Measurements from ENCODE around the gene NHSL1. TPM values are rescaled to one million over a fixed set of nuclear protein-coding genes. Genes with fewer than 3 reads are reported as not detected.

NHSL1 gene
- total RNA-seq, 1 donor from 2014 or later, result 15.4 TPM

DNA sequence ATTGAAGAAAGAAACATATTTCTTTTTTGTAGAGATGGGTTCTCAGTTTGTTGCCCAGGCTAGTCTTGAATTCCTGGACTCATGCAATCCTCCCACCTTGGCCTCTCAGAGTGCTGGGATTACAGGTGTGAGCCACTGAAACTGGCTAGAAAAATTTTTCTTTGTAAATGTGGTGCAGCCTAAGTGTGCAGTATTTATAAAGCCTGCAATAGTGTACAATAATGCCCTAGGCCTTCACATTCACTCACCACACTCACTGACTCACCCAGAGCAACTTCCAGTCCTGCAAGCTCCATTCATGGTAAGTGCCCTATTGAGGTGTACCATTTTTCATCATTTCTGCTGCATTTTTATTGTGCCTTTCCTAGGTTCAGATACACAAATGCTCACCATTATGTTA, 31.4 kb downstream of the NHSL1 start:
- no peak for DNase-seq (ENCODE audit: low read depth, low spot score)

DNA sequence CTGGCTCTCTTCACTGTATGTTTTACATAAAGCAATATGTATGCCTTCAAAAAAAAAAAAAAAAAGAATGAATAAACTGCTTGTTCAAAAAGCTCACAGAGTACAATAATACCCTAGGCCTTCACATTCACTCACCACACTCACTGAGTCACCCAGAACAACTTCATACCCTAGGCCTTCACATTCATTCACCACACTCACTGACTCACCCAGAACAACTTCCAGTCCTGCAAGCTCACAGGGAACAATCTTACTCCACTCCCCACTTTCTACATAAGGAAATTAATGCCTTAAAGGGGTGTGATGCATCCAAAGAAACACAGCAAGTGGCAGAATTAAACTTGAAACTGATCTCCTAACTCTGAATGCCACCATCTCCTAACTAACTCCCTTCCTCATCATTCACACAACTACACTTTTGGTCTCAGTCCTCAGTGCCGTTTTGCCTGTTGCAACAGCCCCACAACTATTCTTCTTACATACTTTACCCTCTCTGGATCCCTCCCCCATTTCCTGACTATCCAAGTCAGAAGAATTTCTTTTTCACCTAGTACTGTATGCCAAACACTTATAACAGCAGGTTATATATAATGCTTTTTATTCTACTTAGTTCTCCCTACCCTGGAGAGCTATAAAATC, 34.2 kb downstream of the NHSL1 start:
- DNase-seq (ENCODE audit: low read depth, low spot score), result peak; percentile 61

DNA sequence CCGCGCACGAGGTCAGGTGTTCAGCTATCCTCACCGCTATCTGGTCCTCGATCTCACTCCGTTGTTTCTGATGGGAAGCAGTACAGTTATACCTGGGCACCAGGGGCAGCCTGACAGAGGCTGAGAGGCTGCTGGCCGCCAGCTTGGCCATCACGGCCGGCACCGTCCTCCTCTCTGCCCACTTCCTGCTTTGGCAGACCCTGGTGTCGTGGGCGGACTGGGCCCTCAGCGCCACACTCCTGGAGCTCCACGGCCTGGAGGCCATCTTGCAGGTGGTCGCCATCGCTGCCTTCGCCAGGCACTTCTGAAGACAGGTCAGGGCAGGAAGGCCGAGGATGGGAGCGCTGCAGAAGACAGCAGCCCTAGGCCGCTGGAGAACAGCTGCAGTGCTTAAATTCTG, 35.2 kb downstream of the NHSL1 start:
- no peak for DNase-seq (ENCODE audit: low read depth, low spot score)

DNA sequence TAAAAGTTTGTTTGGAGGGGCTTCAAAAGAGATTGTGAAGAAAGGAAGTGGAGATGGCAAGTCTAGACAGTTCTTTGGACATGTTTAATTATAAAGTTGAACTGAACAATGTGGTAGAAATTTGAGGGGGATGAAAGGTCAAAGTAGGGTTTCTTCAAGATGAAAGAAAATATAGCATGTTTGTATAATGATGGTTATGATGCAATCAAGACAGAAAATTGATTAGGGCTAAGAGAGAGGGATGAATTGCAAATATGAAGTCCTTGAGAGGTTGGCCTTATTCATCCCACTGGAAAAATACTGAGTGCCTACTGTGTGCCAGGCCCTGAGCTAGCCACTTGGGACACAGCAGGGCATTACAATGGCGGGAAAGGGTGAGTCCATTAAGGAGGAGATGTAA, 37.6 kb downstream of the NHSL1 start:
- no peak for DNase-seq (ENCODE audit: low read depth, low spot score)

DNA sequence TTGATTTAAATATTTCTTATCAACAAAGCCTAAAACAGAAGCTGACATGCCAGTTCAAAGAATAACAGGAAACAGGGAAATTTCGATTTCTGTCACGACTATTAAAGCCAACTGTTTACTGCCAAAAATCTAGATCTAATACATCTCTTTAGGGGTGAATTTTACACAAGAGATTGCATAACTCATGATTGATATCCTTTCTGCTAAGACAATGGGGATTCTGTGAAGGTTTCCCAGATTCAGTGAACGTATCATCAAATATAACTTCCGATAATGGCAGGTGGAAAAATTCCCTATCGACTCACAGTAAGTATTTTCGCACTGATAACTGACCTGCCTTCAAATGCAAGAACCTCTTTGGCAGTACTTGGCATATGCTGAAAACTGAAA, 42.9 kb downstream of the NHSL1 start:
- DNase-seq (ENCODE audit: low read depth, low spot score), result no peak

DNA sequence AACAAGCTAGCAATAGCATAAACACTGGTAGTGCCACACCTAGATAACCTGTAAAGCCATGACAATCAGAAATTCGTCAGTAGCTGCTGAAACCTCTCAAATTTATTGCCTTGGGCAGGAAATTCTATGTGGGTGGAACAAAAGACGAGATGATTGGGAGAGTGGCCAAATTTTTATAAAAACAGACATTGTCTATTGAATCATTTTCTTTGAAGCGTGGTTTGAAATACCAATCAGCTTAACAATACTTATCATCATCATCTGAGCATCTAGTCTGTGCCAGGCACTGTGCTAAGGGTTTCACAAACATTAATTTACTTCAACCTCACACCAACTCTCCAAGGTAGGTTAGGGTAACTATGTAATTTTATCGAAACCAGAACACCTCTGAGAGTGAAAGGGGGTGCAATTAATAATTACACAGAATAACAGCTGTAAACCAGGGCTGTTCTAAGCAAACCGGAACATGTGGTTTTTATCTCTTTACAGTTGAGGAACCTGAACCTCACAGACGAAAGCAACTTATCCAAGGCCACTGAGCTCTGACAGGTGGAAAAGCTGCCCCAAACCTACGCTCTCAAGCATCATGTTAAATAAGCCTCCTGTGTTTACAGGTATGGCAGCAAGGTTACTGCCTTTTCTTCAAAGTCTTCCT, 43.4 kb downstream of the NHSL1 start:
- DNase-seq (ENCODE audit: low read depth, low spot score), result peak; percentile 26

DNA sequence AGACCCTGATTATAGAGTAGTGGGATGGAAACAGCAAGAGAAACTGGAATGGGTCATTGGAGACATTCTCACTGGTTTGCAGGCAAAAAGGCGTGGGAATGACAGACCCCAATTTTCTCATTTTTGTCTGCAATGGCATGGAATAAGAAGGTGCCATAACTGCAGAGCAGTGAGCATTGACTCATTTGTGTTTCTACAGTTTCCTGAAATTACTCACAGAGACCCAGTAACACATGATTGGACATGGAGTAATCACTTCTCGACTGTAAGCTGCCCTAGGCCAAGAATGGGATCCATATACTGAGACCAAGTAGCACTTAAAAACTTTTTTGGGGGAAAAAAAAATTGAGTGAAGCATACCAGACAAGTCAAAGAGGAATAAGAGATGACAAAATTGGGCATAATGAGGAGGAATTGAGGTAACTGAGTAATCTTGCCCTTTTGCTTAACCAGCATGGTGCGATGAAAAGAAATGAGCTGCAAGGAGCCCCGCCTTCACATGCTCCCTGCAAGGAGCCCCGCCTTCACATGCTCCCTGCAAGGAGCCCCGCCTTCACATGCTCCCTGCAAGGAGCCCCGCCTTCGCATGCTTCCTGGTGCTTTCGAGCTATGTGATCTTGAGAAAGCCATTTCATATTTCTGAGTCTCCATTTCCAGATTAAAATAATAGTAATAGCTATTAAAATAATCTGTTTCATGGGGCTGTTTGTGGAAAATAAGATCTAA, 44.1 kb downstream of the NHSL1 start:
- no peak for DNase-seq (ENCODE audit: low read depth, low spot score)

DNA sequence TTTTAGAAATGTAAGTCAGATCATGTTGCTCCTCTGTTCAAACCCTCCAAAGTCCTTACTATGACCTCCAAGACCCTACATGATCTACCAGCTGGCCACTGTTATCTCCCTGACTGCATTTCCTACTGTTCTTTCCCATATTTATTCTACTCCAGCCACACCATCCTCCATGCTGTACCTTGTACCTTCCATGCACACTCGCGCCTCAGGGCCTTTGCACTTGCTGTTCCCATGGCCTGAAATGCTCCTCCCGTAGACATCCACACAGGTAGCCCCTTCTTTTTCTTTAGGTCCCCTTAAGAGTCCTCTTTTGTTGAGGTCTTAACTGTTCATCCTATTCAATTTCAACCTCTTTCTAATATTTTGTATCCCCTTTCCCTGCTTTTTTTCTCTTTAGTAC, 48.3 kb downstream of the NHSL1 start:
- DNase-seq (ENCODE audit: low read depth, low spot score), result no peak

DNA sequence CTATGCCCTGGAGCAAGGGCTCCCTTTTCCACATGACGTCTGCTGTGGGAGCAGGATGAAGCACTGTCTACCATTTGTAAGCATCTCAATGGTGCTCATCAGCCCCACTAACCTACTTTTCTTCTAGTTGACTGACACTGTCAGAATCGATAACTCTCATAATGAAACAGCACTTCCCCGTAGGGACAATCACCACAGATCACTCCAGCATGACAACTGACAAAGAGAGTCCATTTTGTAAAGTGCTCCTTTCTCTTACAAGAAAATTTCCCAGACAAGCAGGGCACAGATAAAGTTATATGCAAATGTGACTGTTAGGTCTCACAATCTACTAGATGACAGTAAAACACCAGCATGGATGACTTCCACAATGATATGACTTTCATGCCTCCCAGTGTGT, 48.8 kb downstream of the NHSL1 start:
- DNase-seq (ENCODE audit: low read depth, low spot score), result no peak

DNA sequence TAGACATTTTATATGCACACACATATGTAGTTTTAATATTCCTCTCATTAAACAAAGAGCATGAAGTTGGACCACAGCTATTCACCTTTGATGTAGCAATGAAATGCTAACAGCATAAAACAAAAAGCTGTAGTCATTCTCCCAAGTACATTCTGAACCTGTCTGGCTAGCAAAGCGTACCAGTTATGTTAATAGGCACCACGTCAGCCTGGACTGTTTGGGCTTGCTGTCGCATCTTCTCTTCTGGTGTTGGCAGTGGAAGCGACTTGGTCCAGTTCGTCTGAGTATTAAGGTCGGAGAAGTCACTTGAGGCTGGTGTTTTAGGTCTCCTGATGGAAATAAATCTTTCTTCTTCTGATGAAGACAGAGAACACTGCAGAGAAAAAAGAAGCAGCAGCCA, 52.5 kb downstream of the NHSL1 start:
- no peak for DNase-seq (ENCODE audit: low read depth, low spot score)

DNA sequence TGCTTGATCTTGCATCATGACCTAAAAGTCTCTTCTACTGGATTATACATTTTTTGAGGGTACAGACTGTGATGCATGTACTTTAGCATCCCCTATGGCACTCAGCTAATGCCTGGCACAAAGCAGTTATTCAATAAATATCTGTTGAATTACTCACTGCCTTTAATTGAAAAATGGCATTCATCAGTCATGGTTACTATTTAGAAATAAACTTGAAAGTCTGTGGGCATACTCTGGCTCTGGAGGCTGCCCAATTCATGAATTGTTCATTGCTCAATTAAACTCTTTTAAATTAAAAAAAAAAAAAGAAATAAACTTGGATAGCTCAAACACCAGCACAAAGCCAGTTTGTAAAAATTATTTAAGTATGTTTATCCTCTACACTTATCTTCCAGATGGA, 55.3 kb downstream of the NHSL1 start:
- DNase-seq (ENCODE audit: low read depth, low spot score), result no peak

DNA sequence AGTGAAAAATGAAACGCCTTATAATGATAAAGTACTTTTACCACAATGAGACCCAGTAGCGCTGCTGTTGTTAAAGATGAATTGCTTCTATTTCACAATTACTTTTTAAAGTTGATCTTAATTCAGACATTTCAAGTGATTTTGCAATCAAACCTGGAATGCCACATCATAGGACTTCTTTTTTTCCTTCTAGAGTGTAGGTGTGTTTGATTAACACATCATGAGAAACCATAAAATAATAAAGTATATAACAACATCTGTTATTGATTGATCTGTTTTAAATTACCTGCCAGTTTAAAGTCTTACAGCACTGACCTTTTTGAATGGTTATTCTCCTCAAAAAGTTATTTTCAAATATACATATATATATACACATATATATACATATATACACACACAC, 56.6 kb downstream of the NHSL1 start:
- no peak for DNase-seq (ENCODE audit: low read depth, low spot score)

DNA sequence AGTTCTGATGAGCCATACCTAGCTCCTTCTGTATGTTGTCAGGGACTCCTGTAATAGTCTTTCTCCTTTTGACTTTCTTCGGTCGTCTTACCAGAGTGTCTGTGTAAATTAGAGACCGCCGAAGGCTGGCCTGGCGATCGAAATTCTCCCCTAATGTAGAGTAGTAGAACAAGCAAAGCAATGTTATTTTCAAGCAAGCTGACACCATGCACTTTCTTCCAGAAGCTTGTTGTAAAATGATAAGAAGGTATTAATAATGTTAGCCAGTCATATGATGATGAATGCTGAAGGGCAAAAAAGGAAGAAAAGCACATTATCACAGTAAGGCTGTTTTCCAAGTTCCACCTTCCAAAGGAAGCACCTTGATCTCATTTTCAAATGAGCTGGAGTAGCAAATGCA, 57.3 kb downstream of the NHSL1 start:
- DNase-seq (ENCODE audit: low read depth, low spot score), result no peak

DNA sequence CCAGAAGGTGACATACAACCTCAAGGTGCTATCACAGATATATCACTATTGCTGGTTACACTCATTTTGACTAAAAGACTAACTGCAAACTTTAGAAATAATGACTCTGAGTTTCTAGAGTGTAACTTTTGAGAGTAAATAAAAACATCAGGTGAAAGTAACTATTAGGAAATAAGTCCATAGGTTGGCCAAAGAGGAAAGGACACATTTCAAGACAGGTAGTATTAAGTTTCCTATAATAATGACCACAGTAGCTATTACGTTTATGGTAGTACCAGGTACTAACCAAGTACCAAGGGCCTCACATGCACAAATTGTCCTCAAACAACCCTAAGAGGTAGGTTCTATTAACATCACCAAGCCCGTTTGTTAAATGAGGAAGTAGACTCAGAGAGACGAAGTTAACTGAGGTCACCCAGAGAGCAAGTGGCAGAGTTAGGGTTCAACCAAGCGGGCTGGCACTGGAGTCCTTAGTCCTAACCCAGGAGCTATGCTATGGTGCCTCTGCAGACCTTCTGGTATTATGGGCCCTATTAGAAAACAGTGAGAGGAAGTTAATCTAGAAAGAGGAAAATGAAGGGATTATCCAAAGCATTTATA, 58.4 kb downstream of the NHSL1 start:
- no peak for DNase-seq (ENCODE audit: low read depth, low spot score)

DNA sequence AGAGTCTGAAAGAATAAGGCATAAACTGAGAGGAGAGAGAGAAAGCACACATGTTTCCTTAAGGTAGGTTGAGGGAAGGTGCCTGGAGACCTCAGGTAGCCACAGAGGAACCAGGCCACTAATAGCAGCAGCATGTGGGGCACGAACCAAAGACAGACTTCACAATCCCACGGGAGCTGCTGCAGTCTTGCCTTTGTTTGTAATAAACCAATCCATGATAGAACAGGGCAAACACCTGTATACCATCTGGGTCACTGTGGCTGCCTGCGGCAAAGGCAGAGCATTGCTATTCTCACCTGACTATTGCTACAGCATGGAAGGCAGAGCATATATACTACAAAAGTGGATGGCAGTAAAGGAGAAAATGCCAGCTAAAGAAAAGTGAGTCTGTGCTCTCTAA, 59.0 kb downstream of the NHSL1 start:
- DNase-seq (ENCODE audit: low read depth, low spot score), result no peak

DNA sequence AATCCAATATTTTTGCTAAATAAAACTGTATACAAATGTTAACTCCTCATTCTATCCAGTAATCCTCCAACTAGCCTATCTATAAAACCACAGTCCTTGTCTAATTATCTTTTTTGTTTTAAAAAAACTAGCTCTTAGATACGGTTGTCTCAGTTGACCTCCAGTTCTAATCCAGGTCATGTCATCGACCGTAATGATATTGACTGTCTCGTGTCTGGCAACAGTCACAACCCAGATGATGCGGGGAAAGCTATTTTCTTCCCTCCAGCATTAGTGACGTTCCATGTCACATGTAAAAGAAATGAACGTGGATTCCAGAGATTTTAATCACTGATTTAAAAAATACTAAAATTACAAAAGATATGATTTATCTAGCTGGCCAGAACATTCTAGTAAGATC, 59.7 kb downstream of the NHSL1 start:
- no peak for DNase-seq (ENCODE audit: low read depth, low spot score)

DNA sequence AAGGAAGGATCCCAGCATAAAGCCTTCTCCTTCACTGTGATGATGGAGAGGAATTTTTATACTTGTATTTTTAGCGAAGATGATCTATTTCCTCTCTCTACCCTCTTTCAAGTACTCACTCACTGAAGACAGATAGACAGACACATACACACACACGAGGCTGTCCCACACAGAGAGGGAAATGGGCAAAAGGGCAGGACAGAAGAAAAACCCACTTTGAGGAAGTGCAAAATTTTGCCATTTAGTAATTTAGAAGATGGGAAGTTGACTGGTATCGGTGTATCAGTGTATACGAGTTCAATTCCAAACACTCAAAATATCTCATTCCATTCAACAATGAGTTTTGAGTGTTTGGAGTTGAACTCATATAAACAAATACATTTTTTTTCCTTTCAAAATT, 64.4 kb downstream of the NHSL1 start:
- DNase-seq (ENCODE audit: low read depth, low spot score), result no peak

DNA sequence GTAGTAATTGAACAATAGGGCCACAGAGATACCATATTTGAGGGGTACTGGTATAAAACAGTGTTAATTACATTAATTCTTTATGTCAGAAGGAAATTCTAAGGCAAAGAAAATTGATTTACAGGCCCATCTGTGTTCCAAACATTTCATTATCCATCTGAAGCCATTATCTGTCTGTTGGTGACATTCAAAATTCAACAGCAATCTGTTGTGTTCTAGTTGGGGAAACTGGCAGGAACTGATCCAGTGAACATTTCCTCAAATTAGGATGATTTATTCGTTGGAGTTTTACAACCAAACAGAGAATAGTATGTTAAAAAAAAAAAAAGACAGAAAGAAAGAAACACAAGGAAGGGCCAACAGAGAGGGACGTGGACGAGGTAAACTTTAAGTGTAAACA, 65.2 kb downstream of the NHSL1 start:
- DNase-seq (ENCODE audit: low read depth, low spot score), result no peak

DNA sequence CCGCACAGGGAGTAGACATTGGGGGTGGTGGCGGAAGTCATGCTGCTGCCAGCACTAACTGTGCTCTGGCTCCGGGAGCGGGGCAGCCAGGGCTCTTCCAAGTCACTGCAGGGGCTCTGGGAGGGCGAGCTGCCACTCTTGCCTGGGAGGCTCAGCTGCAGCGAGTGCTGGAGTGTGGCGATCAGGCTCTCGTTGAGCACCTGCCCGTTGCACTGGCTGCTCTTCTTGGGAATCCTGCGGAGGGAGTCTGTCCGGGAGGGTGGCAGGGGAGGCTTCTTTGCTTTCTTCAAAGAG, 67.3 kb downstream of the NHSL1 start:
- DNase-seq (ENCODE audit: low read depth, low spot score), result no peak

DNA sequence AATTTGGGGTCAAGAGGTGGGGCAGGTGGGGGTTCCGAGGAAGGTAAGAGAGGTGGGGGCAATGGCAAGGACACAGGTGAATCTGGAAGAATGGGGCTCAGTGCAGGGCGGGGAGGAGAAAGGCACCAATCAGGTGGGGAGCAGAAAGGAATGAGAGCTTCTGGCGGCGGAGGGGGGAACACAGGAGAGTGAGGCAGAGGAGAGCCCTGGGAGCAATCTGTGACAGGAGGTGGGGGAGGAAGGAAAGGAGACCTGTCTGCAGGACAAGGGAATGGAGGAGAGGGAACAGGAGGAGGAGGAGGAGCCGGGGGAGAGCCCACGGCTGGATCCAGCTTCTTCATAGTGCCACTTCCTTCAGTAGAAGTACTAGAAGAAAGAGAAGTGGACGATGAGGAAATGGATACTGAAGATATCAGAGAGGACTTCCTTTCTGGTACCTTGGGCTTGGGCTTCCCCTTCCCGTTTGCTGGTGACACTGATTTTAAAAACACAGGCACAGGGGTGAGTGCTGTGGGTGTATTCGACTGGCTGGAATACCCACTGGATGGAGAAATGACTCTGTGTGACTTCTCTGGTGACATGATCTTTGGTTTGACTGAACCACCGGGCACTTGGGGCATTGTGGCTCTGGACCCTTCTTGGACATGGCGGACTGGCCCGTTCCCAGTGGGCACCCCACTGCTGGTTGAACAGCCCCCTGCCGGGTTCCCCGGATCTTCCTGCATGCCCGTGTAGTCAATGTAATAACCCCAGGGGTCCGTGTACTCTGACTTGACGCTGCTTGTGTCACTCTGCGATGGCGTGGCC, 67.8 kb downstream of the NHSL1 start:
- DNase-seq (ENCODE audit: low read depth, low spot score), result no peak

DNA sequence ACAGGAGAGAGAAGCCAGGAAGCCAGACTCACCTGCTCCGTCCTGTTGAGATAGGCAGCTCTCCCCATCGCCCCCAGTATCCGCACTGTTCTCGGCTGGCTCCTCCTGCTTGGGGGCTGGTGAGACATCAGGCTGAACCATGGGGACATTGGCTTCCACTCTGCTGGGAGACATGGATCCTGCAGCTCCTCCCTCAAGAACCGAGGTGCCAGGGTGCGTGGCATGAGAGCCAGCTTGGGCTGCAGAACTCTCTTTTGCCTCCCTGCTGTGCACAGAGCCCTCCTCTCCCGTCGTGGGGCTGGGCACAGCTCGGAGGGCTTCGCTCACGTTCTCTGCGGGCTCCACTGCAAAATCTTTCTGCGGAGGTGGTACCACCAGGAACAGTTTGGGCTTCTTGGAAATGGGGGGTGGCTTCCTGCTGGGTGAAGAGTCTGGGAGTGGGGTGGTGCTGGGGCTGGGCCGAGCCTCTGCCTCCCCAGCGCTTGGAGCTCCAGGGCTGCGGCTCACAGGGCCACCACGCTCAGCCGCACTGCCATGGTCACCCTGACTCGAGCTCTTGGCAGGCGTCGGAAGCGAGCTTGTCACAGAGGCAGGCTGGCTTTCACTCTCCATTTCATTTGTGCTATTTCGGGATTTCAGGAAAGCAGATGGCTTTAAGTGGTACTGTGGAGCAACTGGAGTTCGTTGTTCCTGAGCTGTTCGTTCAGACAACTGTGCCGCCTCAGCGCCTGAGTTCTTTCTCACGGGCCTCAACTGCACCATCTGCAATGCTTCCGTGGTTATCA, 68.7 kb downstream of the NHSL1 start:
- DNase-seq (ENCODE audit: low read depth, low spot score), result no peak

All from pulmonary artery endothelial cell (primary cell).